Subcutaneous adipose tissue (tissue), 4 donors: Measurements from ENCODE around the gene SAA1. TPM values are rescaled to one million over a fixed set of nuclear protein-coding genes. Genes with fewer than 3 reads are reported as not detected.

Experiments used
- total RNA-seq, 4 donors: library from RNA; depleted of rRNA; stranded (reverse); fragments of >200 nt; gene quantifications; one replicate each; pipeline ENCODE4 v1.1.0, GENCODE V29; 2016
- TF ChIP-seq, protein P1 (sequence below): fragments of 450-650 bp; IDR thresholded peaks from one replicate; pipeline ENCODE4 v1.5.1; 2016; ENCODE audit warnings: low read depth, mild to moderate bottlenecking, control low read depth, antibody characterized with exemption, moderate library complexity

The SAA1 gene
- total RNA-seq, 4 donors from 2014 or later = 72.0 to 1,133 (median 441) TPM

DNA sequence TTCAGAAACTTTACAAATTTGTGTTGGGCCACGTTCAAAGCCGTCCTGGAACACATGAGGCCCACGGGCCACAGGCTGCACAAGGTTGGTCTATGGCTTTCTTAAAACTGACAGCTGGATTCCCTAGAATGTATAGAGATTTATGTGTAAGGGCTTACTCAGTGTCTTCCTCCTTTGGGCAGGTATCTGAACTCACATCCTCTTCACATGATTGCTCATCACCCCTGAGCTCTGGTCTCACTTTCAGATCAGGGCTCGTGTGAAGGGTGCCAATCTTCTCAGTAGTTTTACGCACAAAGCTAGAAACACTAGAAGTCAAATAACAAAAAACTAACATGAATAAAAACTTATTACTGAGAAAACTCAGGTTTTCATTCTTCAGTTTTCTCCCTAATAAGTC, 28.8 kb downstream of the SAA1 start:
- TF ChIP-seq, protein P1, sequence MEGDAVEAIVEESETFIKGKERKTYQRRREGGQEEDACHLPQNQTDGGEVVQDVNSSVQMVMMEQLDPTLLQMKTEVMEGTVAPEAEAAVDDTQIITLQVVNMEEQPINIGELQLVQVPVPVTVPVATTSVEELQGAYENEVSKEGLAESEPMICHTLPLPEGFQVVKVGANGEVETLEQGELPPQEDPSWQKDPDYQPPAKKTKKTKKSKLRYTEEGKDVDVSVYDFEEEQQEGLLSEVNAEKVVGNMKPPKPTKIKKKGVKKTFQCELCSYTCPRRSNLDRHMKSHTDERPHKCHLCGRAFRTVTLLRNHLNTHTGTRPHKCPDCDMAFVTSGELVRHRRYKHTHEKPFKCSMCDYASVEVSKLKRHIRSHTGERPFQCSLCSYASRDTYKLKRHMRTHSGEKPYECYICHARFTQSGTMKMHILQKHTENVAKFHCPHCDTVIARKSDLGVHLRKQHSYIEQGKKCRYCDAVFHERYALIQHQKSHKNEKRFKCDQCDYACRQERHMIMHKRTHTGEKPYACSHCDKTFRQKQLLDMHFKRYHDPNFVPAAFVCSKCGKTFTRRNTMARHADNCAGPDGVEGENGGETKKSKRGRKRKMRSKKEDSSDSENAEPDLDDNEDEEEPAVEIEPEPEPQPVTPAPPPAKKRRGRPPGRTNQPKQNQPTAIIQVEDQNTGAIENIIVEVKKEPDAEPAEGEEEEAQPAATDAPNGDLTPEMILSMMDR = no peak

DNA sequence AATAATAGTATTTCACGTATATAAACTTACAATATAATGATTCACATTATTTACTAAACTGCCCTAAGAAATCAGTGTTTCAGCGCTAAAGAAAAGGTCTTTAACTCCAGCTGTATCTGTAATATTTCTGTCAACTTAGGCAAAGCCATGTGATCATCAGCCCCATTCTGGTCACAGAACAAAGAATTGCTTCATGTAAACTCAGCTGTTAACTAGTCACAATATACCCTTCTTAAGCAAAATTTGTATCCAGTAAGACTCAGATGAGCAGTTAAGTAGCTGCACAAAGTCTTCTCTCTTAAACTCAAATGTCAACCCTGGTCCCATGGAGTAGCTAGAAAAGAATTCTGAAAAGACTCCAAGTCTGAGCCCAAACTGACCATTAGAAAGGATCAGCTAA, 29.3 kb downstream of the SAA1 start:
- TF ChIP-seq, protein P1 = no peak

DNA sequence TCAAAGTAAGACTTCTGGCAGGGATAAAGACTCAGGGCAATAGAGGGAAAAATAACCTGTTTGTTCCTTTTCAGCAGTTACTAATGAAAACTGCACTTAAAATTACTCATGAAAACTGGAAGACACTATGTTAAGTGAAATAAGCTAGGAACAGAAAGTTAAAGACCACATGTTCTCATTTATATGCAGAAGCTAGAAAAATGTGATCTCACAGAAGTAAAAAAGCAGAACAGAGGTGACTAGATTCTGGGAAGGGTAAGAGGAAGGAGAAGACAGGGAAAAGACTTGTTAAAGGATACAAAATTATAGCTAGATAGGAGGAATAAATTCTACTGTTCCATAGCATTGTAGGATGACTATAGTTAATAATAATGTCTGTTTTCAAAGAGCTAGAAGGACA, 33.7 kb downstream of the SAA1 start:
- TF ChIP-seq, protein P1 = no peak

DNA sequence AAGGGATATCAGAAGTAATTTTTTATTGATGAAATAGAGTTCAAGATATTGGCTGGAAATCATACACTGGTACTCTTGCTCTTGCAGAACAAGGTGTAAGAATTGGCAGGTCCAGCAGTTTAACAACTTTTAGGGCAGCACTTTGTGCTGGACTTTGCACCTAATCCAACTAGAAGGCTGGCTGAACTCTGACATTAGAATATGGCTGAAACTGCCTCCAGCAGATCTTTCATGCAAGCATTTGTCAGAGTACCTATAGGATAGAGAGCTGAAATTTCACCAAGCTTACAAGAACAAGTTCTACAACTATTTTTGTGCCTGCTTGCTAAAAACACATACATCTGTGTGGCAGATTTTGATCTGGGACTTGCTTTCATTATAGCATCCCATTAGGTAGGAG, 38.7 kb downstream of the SAA1 start:
- TF ChIP-seq, protein P1 = no peak

DNA sequence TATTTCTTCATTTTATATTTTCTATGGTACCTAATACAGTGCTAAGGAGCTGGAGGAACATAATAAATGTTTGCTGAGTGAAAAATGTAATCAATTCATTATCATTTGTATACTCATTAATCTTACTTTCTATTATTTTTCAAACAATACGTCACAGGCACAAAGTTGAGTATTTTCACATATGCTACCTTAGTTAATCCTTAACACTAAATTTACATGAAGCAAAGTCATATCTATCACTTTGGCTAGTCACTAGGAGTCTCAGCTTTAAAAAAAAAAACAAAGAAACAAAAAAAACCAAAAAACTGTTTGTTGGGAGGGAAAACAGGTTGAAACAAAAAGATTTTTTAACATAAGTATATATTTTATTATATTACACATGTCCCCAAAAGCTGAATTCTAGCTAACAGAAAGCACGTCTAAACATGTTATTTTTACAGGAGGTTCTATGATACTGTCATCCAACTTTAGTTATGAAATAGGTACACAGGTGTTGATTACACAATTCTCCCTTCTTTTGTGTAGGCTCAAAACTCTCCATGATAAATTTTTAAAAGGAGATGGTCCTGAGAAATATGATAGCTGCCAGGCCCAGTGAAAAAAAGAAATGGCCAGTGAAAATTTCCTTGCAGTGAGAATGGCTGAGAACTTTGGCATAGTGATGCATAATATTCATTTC, 41.5 kb downstream of the SAA1 start:
- TF ChIP-seq, protein P1 = no peak

DNA sequence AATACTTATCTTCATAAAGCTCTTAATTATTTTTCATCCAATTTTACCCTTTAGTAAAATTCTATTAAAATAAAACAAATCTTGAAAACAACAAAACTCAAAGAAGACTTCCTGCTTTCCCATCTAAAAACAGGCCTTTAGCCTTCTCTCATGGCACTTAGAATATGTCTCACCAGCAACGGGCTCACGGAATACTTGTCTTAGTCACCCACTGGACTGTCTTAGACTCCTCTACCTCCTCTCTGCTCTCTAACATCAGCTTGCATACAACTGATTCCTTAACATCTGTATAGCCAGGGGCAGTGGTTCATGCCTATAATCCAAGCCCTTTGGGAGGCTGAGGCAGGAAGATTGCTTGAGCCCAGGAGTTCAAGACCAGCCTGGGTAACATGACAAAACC, 42.2 kb downstream of the SAA1 start:
- TF ChIP-seq, protein P1 = no peak

DNA sequence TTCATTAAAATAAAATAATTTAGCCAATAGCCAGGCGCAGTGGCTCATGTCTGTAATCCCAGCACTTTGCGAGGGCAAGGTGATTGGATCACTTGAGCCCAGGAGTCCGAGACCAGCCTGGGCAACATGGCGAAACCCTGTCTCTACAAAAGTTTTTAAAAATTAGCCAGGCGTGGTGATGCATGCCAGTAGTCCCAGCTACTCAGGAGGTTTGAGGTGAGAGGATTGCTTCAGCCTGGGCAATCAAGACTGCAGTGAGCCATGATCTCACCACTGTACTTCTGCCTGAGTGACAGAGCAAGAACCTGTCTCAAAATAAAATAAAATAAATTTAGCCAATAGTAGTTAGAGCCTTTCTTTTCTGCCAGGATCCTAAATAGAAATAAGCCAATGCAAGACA, 43.6 kb downstream of the SAA1 start:
- TF ChIP-seq, protein P1 = no peak
